LNCAP (cell line): Measurements from ENCODE around the gene PEAK1.

Source experiments
- TF ChIP-seq, protein P1 (sequence below): fragments of 450-650 bp; IDR thresholded peaks from 2 replicates; pipeline ENCODE4 v1.5.1; 2017; ENCODE audit warnings: mild to moderate bottlenecking

PEAK1 gene

DNA sequence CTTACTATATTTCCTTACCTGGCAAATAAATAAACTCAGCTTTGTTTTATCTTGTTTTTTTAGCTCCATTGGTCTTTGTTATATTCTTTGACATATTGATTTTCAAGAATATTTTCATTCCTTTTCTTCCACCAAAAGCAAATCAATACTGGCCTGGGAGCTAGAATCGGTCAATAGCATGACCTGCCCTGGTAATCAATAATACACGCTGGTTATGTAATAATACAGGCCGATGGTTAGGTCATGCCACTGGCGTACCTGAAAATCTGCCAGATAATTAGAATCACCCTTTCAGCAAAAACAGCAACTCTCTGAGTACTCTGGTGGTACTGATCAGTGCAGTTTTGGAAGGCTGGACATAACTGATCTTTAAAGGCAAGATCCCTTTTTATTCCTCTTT, 39.9 kb downstream of the PEAK1 start:
- TF ChIP-seq, protein P1, sequence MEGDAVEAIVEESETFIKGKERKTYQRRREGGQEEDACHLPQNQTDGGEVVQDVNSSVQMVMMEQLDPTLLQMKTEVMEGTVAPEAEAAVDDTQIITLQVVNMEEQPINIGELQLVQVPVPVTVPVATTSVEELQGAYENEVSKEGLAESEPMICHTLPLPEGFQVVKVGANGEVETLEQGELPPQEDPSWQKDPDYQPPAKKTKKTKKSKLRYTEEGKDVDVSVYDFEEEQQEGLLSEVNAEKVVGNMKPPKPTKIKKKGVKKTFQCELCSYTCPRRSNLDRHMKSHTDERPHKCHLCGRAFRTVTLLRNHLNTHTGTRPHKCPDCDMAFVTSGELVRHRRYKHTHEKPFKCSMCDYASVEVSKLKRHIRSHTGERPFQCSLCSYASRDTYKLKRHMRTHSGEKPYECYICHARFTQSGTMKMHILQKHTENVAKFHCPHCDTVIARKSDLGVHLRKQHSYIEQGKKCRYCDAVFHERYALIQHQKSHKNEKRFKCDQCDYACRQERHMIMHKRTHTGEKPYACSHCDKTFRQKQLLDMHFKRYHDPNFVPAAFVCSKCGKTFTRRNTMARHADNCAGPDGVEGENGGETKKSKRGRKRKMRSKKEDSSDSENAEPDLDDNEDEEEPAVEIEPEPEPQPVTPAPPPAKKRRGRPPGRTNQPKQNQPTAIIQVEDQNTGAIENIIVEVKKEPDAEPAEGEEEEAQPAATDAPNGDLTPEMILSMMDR: no peak

DNA sequence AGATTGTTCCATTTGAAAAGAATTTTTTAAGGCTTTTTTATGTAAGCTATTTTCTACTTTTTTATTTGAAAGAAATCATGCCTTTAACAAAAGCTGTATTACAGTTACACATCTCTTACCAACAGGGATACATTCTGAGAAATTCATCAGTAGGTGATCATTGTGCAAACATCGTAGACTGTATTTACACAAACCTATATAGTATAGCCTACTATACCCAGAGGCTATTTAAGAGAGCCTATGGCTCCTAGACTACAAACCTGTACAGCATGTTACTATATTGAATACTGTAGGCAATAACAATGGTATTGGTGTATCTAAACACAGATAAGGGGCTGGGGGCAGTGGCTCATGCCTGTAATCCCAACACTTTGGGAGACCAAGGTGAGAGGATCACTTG, 43.1 kb downstream of the PEAK1 start:
- TF ChIP-seq, protein P1: no peak

DNA sequence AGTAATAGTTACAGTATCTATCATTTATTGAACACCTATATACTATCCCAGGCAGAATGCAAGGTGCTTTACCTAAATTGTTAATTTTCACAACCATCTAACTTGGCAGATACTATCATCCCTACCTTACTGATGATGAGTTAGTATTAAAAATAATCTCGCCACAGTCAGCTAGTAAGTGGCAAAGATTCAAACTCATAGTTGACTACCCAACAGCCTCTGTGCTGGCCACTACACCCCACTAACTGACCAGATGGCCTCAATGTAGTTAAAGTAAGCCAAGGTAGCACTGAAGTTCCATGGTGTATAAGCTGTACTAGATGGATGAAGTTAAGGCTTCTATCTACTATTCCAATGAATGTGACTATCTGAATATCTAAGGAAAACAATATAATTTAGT, 44.8 kb downstream of the PEAK1 start:
- TF ChIP-seq, protein P1: no peak

DNA sequence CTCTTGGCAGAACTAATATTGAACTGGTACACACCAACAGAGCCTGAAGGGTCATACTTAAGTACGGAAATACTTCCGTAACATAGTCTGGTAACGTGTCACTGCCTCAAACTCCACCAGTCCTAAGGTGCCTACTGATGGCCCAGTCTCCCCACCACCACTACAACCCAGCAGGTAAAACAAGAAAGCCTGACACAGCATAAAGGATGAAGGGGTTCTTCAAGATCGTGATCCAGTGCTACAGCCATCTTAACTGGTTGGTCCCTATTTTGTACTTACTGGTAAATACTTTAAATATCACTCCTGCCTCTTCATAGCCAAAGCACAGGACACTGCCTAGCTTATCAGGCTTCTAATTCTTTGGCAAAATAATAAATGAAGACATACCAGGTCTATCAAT, 46.5 kb downstream of the PEAK1 start:
- TF ChIP-seq, protein P1: no peak

DNA sequence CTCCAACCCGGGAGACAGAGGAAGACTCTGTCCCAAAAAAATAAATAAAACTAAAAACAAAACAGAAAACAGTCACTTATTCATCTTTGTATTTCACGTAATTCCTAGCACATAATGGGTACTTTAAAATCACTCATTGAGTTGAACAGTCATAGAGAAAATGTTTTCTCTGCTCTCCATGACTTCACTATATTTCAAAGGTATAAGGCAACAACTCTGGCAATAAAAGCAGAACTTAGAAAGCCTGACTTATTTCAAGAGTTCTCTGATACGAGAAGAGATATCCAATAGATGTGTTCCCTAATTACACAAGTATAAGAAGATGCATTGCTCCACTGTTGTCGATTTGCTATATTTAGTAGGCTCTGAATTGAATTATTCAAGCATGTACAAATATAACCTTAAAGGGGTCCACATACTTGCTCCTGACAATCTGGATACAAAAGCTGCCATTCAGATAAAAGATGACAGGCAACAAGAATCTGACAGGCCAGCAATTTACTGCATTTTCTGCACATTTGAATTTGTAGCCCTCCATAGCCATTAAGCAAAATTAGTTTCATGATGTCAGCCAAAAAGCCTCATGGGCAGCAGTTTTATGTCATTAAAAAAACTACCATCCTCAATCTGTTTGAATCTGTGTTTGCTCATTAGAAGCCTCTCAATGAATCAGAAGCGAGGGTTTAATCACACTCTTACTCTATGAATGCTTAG, 47.9 kb downstream of the PEAK1 start:
- TF ChIP-seq, protein P1: no peak

DNA sequence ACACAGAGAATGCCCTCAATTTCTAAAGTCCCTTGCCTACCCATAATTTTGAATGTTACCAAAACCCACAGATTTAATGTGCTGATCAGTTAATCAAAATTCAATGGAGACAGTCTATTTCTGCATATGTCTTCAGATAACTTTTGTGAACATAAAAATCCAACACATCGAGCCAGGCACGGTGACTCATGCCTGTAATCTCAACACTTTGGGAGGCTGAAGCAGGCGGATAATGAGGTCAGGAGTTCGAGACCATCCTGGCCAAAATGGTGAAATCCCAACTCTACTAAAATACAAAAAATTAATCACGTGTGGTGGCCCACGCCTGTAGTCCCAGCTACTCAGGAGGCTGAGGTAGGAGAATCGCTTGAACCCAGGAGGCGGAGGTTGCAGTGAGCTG, 49.3 kb downstream of the PEAK1 start:
- TF ChIP-seq, protein P1: no peak

DNA sequence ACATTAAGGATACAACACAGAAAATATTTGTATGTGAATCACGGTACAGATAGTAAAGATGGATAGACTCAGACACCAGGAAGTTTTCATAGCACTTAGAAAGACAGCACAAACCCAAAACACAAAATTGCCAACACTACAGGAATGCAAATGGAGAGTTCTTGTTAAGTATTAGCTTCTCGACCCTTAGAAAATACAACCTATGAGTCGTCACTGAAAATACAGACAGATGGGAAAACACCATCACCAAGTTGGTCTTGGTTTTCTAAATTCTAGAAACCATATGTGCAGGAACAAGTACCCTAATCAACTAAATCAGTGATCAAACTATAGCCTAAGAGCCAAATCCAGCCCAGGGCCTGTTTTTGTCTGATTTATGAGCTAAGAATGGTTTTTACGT, 50.7 kb downstream of the PEAK1 start:
- TF ChIP-seq, protein P1: no peak

DNA sequence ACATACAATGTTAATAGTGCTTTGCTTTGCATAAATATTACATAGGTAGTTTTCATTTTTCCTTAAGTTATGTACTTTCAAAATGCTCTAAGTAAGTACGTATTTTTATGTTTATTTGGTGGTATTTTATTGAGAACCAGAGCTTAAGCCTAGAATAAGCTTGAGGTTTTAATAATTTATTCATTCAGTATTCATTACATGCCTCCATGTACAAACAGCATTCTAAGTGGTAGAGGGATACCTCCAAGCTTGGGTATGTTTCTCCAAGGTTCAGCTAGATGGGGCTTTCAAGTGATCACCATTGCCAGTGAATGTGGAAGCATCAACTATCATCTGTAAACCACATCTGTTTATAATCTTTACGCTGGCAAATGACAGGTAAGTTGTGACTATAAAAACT, 52.3 kb downstream of the PEAK1 start:
- TF ChIP-seq, protein P1: no peak
